Prostate gland (tissue), 2 donors: ENCODE measurements around the gene SPINK2. TPM values are rescaled to one million over a fixed set of nuclear protein-coding genes. Genes with fewer than 3 reads are reported as not detected.

ENCODE experiments used
- DNase-seq: peaks from one replicate; pipeline ENCODE4 v3.0.0-alpha.2; 2019; ENCODE audit warnings: low spot score
- H3K27ac ChIP-seq, 2 donors: fragments of 200-600 bp; sonication (generic); 2 replicates each; pipeline ENCODE4 v1.5.1; 2017 to 2019
- H3K27me3 ChIP-seq: fragments of 200-600 bp; sonication (generic); replicated peaks from 2 replicates; pipeline ENCODE4 v1.5.1; 2019; ENCODE audit not compliant: insufficient read depth
- H3K36me3 ChIP-seq, 2 donors: fragments of 200-600 bp; sonication (generic); 1 replicate in 1 of 2; 2 replicates in 1 of 2; pipeline versions ENCODE4 v1.5.1 to v1.8.1; 2017 to 2019
- H3K4me1 ChIP-seq: fragments of 200-600 bp; sonication (generic); replicated peaks from 2 replicates; pipeline ENCODE4 v1.5.1; 2019
- H3K4me3 ChIP-seq, 2 donors: fragments of 200-600 bp; sonication (generic); 2 replicates each; pipeline ENCODE4 v1.5.1; 2017 to 2019
- H3K9me3 ChIP-seq: fragments of 200-600 bp; sonication (generic); 2 replicates; pipeline ENCODE4 v1.5.1; 2017
- POLR2A ChIP-seq: fragments of 450-650 bp; IDR thresholded peaks from one replicate; pipeline ENCODE4 v1.6.1; 2016; ENCODE audit warnings: antibody characterized with exemption, mild to moderate bottlenecking
- POLR2AphosphoS5 ChIP-seq: sonication (generic); formaldehyde crosslinking; IDR thresholded peaks from one replicate; pipeline ENCODE4 v1.6.1; 2017; ENCODE audit warnings: antibody characterized with exemption
- WGBS: methylation state at CpG from one replicate; pipeline ENCODE4 v1.1.5; 2018; 5-methylcytosine and 5-hydroxymethylcytosine counted together
- intact Hi-C: fragments of 100-400 bp; cut with DNase I; formaldehyde crosslinking; loops from one replicate; pipeline ENCODE4 v1.14.2; 2022
- total RNA-seq, 2 donors: library from RNA; depleted of rRNA; stranded (reverse); fragments of >200 nt; gene quantifications; one replicate each; pipeline ENCODE4 v1.1.0, GENCODE V29; 2016
- TF ChIP-seq, protein P1 (sequence below), 4 experiments: fragments of 200-600 bp in 2 of 4; fragments of 450-650 bp in 2 of 4; sonication (generic) in 2 of 4; IDR thresholded peaks; 1 replicate in 3 of 4; 2 replicates in 1 of 4; pipeline ENCODE4 v1.5.1; 2016 to 2019; ENCODE audit warnings: antibody characterized with exemption in 4 of 4, mild to moderate bottlenecking in 2 of 4, moderate library complexity in 2 of 4

The SPINK2 gene
- total RNA-seq, 2 donors from 2014 or later = 53.4 TPM; not detected in 1

DNA sequence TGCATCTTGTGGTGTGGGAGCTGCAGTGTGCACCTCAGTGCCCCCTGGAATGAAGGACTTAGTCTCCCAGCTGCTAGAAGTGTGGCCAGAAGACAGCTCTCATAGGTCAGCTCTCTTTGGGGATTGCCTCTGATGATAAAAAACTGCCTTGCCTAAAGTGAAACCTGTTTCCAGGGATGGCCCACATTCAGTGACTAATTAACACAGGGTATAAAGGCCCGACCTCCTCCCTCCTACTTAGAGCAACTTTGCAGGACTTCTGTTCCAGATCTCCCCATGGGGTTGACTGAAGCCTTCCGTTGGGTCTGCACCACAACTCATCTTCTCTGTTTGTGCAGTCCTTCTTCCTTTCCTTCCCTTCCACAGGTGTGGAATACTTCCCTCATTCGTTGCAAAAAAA is 53.2 kb downstream of the SPINK2 start:
- 65% methylated on average over 3 of the region's 3 CpGs for WGBS
- Histone ChIP-seq H3K27ac (no peak overlapping the region), H3K4me3 (no peak overlapping the region), H3K4me1 (no peaks in the 10 kb centered on the region), H3K27me3 (no peaks in the 10 kb centered on the region), H3K36me3 (no peaks in the 10 kb centered on the region), H3K9me3 (no peaks in the 10 kb centered on the region)
- no peak for TF ChIP-seq POLR2A
- intact Hi-C loops = no loop called here
- no peak for DNase-seq

DNA sequence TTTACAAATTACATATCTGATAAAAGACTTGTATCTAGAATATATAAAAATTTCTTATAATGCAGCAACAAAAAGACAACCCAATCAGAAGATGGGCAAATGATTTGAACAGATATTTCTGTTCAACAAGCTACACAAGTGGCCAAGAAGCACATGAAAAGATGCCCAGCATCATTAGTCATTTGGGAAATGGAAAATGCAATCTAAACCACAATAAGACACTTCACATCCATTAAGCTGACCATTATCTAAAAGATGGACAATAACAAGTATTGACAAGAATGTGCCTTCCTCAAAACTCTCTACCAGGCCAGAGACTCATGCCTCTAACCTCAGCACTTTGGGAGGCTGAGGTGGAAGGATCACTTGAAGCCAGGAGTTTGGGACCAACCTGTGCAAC is 53.9 kb downstream of the SPINK2 start:
- H3K4me1 ChIP-seq = no peaks in the 10 kb centered on the region
- TF ChIP-seq, protein P1, sequence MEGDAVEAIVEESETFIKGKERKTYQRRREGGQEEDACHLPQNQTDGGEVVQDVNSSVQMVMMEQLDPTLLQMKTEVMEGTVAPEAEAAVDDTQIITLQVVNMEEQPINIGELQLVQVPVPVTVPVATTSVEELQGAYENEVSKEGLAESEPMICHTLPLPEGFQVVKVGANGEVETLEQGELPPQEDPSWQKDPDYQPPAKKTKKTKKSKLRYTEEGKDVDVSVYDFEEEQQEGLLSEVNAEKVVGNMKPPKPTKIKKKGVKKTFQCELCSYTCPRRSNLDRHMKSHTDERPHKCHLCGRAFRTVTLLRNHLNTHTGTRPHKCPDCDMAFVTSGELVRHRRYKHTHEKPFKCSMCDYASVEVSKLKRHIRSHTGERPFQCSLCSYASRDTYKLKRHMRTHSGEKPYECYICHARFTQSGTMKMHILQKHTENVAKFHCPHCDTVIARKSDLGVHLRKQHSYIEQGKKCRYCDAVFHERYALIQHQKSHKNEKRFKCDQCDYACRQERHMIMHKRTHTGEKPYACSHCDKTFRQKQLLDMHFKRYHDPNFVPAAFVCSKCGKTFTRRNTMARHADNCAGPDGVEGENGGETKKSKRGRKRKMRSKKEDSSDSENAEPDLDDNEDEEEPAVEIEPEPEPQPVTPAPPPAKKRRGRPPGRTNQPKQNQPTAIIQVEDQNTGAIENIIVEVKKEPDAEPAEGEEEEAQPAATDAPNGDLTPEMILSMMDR (IDR thresholded peaks at IDR 0.05) = no peak
- no peak for TF ChIP-seq POLR2AphosphoS5
- TF ChIP-seq POLR2A = no peak
- no peaks in the 10 kb centered on the region for H3K9me3 ChIP-seq
- no peak overlapping the region for H3K27ac ChIP-seq
- DNase-seq = no peak
- no peaks in the 10 kb centered on the region for H3K27me3 ChIP-seq
- intact Hi-C loops = no loop called here
- no peaks in the 10 kb centered on the region for H3K36me3 ChIP-seq
- H3K4me3 ChIP-seq = no peak overlapping the region

DNA sequence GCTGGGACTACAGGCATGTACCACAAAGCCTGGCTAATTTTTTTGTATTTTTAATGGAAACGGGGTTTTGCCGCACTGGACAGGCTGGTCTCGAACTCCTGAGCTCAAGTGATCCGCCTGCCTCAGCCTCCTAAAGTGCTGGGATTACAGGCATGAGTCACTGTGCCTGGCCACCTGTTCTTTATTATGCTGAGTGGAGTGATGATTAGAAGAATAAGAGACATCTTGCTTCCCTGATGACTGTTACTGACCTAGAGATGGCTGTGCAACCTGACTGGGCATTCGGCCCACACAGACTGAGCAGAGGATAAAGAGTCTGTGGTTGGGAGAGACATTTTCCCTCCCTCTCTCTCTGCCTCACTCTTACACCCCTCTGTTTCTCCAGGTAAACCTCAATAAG is 56.7 kb downstream of the SPINK2 start:
- no peak for DNase-seq
- H3K4me3 ChIP-seq = no peak overlapping the region
- H3K36me3 ChIP-seq = no peaks in the 10 kb centered on the region
- H3K27me3 ChIP-seq = peaks cover 3% of the 10 kb centered on the region
- no peak overlapping the region for H3K27ac ChIP-seq
- H3K4me1 ChIP-seq = no peaks in the 10 kb centered on the region
- H3K9me3 ChIP-seq = no peaks in the 10 kb centered on the region
- intact Hi-C loops = no loop called here
- TF ChIP-seq, protein P1 (IDR thresholded peaks at IDR 0.05) = no peak
- TF ChIP-seq POLR2A = no peak
- no peak for TF ChIP-seq POLR2AphosphoS5
- WGBS = 86% methylated on average over 5 of the region's 5 CpGs

DNA sequence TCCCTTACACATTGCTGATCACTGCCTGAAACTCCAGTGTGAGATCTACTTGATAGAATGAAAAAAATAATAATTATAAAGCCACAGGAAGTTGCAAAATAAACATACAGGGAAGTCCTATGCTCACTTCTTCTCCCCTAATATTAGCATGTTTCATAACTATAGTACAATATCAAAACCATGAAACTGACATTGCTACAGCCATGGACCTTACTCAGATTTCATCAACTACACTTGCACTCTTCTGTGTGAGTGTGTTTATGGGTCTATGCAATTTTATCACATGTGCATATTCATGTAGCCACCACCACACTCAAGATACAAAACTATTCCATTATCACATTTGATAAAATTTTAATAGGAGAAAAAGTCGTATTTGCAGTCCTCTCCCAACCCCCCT is 57.3 kb downstream of the SPINK2 start:
- peaks cover 3% of the 10 kb centered on the region for H3K27me3 ChIP-seq
- TF ChIP-seq POLR2A = no peak
- TF ChIP-seq POLR2AphosphoS5 = no peak
- TF ChIP-seq, protein P1 (IDR thresholded peaks at IDR 0.05) = no peak
- H3K27ac ChIP-seq = no peak overlapping the region
- intact Hi-C loops = no loop called here
- no peak overlapping the region for H3K4me3 ChIP-seq
- DNase-seq = no peak
- no peaks in the 10 kb centered on the region for H3K36me3 ChIP-seq
- H3K4me1 ChIP-seq = no peaks in the 10 kb centered on the region
- WGBS = 81% methylated on average over 1 of the region's 1 CpG
- no peaks in the 10 kb centered on the region for H3K9me3 ChIP-seq

DNA sequence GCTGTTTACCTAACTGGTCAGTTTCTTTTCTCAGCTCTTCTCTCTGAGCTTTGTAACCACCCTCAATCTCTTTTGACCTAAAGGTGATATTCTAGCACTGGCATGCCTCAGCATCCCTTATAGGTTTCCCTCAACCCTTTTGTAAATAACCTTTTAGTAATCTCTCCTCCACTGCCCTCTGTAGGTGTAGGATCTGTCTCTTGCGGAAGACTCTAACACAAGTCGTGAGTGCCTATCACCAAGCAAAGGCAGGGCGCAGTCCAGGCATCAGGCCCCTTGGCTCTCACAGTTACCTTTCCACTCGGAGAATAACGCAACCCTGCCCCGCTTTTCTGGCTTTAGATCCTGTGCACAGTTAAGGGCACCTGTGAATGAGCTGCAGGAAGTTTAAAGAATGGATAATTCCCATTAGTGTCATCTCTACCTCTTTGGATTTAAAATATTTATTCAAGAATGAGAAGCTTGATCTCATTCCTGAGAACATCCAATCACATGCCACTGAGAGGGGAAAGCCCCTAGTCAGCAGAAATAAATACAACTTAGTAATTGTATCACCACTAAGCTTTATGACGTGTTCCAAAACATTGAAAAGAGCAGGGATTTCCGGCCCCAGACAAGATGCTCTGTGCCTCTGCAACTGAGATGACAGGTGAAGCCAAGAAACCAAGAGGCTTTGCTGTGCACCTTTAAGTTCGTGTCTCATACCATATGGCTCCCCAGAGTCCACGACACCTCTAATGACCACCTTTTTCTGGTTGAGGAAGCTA is 58.8 kb downstream of the SPINK2 start:
- DNase-seq = no peak
- Histone ChIP-seq H3K9me3 (no peaks in the 10 kb centered on the region), H3K27me3 (peaks cover 3% of the 10 kb centered on the region), H3K4me3 (no peak overlapping the region), H3K27ac (no peak overlapping the region), H3K4me1 (no peaks in the 10 kb centered on the region), H3K36me3 (no peaks in the 10 kb centered on the region)
- 82% methylated on average over 10 of the region's 10 CpGs for WGBS
- intact Hi-C loops = no loop called here
- TF ChIP-seq, protein P1 (IDR thresholded peaks at IDR 0.05) = no peak
- TF ChIP-seq POLR2A = no peak
- no peak for TF ChIP-seq POLR2AphosphoS5
